GM11168 (cell line): ENCODE data around the gene SORCS2.
"Not testable (repeated sequence)": the region's sequence is repeated elsewhere in the genome, so short reads cannot be mapped to it uniquely, and the experiment has no call there.

Source experiments
- in situ Hi-C: fragments of 300-500 bp; cut with MboI; formaldehyde crosslinking; loops from one replicate; pipeline ENCODE4 v1.12.0; 2022; ENCODE audit warnings: low sequenced_read_pairs; ENCODE audit not compliant: unreplicated experiment

SORCS2 gene

DNA sequence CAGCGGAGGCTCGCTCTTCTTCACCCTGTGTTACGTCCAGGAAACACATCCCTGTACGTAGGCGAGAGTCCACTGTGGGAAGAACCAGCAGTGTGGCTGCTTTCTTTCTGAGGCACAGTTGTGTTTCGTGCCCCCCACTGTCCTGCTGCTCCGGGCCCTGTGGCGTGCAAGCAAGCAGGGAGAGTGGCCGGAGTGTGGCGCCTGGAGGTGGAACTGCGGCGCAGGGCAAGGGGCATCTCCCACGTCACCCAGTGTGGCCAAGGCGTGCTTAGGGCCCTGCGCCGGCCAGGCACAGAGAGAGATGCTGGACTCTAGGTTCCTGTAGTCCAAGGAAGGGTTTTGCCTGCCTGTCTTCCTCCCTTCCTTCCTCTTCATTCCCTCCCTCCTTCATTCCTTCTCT, 255.7 kb downstream of the SORCS2 start:
- in situ Hi-C loops = no loop called here

DNA sequence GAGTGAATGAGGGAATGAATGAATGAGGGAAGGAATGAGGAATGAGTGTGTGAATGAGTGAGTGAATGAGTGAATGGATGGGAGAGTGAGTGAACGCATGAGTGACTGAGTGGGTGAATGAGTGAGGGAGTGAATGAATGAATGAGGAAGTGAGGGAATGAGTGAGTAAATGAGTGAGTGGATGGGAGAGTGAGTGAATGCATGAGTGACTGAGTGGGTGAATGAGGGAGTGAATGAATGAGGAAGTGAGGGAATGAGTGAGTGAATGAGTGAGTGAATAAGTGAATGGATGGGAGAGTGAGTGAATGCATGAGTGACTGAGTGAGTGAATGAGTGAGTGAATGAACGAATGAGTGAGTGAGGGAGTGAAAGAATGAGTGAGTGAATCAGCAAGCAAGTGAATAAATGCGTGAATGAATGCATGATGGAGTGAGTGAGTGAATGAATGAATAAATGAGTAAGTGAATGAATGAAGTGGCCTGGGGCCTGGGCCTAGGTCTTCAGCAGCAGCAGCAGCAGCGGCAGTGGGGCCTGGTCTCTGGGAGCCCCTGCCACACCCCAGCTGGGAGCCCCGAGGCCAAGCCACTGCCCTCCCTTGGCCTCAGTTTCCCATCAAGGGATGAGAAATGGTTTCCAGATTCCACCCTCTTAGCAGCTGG, 258.6 kb downstream of the SORCS2 start:
- in situ Hi-C loops = no loop called here

DNA sequence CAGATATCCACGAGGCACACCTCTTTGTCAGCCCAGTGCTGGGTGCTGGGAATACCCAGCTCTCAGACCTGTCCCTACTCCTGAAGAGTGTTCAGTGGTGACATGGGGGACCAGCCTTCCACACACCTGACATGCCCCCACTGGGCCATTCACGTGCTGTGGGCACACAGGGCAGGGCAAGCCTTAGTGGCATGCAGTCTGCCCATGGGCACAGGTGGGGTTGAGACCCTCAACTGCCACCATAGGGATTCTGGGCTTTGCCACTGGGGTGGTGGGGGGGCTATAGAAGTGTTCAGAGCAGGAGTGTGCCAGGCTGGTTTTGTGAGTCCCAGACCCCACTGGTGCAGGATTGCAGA, 259.1 kb downstream of the SORCS2 start:
- in situ Hi-C loops = no loop called here

DNA sequence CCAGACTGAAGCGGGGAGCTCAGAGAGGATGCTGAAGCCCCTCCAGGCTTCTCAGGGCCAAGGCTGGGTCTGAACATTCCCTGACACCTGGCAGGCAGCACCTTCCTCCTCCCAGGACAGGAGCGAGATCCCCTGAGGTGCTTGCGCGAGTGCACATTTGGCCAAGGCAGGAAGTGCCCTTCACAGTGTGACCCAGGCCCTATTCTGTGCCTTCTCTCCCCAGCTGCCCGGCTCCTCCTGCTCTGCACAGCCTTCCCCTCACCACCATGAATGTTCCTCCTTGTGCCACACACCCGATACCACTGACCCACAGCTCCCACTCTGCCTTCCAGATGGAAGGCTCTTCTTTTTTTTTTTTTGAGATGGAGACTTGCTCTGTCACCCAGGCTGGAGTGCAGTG, 259.5 kb downstream of the SORCS2 start:
- in situ Hi-C loops = no loop called here

DNA sequence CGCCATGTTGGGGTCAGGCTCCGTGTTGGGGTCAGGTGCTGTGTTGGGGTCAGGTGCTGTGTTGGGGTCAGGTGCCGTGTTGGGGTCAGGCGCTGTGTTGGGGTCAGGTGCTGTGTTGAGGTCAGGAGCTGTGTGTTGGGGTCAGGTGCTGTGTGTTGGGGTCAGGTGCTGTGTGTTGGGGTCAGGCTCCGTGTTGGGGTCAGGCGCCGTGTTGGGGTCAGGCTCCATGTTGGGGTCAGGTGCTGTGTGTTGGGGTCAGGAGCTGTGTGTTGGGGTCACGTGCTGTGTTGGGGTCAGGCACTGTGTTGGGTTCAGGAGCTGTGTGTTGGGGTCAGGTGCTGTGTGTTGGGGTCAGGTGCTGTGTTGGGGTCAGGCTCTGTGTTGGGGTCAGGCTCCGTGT, 260.5 kb downstream of the SORCS2 start:
- in situ Hi-C loops = not testable (repeated sequence)

DNA sequence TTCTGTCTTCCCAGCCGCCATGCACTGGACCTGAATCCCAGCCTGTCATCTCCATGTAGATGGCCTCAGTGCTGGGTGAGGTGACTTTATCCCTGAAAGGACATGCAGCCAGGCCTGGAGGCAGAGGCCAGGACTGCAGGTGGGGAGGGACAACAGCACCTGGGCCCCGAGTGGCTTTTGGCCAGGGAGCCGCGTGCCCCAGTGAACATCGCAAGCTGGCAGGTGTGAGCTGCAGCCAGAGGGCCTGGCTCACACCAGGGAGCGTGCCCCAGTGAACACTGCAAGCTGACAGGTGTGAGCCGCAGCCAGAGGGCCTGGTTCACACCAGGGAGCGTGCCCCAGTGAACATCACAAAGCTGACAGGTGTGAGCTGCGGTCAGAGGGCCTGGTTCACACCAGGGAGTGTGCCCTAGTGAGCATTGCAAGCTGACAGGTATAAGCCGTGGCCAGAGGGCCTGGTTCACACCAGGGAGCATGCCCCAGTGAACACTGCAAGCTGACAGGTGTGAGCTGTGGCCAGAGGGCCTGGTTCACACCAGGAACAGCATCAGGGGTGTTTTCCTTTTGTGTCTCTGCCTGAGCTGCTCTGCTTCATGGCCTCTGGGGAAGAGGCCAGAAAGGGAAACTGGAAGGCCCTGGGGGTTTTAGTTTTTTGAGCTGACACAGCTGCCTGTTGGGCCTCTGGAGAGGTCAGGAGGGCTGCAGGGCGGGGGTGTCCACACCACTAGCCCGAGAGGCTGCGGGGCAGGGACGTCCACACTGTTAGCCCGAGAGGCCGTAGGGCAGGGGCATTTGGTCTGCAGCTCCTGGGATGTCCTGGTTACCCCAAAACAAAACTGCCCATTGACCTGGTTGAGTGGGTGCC, 265.1 kb downstream of the SORCS2 start:
- in situ Hi-C loops = no loop called here

DNA sequence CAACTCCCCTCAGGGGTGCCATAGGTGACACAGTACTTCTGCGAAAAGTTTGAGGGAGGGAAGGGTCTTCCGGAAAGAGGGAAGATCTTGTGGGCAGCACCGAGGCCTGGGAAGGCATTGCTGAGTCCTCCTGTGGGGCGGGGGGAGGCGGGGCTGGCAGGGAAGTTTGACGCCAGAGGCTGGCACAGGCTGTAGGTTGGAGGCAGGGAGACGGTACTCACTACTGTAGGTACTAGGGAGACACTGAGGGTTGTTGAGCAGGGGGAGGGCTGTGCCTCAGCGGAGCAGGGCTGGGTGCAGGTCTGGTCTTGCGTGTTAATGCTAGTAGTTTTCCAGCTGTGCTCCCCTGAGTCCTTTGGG, 265.7 kb downstream of the SORCS2 start:
- in situ Hi-C loops = no loop called here

DNA sequence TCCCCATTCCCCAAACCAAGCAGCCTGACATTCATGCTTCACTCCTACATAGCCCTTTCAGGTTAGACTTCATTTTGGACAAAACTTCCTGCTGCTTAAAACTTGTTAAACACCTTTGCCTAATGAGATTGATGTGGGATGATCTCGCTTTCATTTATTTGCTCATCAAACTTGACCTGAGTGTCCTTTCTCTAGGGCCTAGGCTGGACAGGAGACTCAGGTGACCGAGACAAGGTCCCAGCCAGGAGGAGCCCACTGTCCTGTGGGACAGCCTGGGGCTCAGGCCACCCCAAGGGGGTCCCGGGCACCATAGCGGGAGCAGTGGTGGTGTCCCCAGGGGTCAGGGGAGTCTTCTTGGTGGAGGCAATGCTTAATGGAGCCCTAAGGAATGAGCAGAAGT, 266.1 kb downstream of the SORCS2 start:
- in situ Hi-C loops = no loop called here

DNA sequence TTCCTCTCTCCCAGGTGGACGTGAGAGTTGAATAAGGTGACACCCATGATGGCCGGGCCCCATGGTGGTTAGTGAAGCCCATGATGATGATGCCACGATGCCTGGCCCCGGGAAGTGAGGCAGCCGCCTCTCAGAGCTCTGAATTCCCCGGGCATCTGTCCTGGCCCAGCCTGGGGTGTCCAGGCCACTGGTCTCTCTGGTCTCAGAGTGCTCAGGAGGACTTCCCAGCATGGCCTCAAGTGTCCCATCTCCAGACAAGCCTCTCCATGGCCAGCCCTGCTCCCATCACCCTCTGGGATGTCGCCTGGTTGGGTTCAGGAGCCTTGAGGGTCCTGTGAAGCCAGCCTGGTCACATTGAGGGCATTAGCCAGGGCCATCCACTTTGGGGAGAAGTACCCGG, 267.1 kb downstream of the SORCS2 start:
- in situ Hi-C loops = no loop called here

DNA sequence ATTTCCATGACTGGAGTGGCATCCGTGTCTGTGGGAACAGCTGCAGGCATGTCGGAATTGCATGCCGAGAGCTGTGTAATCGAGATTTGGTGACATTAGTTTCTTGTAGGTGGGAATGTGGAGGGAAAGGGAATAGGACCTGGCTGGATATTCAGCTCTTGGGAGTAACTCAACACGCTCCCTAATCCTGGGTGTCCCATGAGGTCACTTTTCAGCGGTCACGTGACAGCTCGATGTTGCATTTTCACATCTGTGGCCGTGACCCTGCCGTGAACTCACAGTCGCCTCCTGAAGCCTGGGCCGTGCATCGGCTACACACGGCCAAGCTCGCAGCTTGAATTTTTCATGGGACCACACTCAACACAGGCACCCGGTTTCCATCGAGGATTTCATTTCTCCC, 268.2 kb downstream of the SORCS2 start:
- in situ Hi-C loops = no loop called here

DNA sequence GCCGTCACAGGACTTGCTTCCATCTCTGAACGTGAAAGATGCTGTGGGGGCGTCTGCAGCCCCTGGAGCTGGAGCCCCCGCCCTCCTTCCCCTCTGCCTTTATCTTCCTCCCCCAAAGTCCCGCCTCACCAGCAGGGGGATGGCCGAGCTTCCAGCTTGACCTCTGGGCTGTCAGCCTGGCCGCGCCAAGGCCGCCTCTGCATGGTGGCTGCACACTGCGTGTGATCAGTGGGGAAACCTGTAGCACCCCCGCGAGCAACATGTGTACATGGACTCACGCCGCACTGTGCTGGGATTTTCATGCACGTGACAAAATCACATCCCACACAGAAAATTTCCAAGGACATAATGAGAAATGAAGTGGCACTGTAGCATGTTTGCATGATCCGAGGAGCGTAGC, 268.9 kb downstream of the SORCS2 start:
- in situ Hi-C loops = no loop called here

DNA sequence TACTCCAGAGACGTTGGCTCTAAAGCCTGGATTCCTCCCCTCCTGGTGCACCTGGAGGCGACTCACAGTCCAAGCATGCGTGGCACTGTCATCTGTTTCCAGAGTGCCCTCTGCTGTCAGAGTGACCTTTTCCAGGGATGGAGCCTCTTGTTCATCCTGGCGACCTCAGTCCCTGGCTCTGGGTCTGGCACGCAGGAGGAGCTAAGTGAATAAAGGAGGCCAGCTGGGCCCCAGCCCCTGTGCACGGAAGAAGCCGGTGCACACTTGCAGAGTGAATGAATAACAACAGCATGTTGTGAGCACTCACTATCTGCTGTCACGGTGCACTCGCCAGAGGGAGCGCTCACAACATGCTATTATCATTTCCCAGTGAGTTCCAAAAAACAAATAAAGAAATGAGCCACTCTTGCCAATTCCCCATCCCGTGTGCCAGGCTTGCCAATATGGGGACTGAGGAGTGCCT, 270.2 kb downstream of the SORCS2 start:
- in situ Hi-C loops = no loop called here

DNA sequence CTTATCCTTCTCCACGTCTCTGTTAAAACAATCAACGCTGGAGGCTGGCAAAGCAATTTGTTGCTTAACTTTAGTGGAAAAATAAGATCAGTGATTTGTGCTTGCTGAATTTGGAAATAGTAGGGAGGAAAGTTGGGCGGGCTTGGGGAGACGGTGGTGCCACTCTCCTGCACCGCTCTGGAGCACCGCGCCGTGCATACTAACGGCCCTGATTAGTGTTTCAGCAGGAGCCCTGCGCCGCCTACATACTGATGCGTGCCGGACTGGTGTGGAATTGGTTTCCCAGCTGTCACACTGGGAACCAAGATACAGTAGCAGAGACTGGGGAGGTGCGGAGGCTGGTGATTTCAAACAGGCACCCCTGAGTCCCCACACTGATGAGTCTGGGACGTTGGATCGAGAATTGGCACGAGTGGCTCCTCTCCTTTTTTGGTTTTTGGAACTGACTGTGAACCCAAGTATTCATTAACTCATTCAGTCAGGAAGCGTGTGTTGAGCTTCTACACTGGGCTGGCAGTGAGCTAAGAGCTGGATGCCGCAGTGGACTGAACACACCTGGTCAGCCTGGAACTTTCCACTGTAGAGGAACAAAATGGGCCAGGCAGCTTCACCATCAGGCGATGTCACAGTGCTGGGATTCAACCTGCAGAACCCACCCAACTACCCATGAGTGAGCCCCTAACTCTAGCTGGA, 271.4 kb downstream of the SORCS2 start:
- in situ Hi-C loops = no loop called here

DNA sequence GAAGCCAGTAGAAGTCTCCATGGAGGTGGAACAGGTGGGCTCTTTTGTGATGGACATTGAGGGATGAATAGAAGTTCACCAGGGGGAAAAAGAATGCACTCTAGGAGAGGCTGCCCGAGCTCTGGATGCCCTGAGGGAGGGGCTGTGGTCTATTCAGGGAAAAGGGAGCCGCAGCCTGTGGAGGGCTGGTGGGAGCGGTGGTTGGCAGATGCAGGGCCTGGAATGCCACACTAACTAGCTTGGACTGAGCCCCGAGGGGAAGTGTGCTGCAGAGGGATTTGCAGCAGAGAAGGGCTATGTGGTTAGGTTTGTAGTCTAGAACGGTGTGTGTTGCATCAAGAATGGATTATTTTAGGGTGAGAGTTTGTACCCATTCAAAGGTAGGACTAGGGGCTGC, 271.9 kb downstream of the SORCS2 start:
- in situ Hi-C loops = no loop called here

DNA sequence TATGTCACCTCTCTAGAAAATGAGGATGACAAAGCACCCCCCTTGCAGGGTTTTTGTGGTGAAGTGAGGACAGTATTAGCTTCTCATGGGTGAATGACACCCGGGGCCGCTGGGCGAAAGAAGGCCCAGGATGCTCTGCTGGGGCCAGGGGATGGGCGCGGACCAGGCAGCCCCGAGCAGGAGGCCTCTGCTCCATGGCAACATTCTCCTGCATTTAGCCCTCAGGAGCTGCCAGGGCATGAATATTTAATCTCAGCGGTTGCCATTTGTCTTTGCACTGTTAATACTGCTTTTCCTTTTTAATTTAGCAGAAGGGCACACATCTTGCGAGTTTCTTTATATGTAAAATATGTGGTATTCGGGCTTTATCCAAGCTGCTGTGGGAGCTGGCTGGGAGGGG, 272.7 kb downstream of the SORCS2 start:
- in situ Hi-C loops = no loop called here

DNA sequence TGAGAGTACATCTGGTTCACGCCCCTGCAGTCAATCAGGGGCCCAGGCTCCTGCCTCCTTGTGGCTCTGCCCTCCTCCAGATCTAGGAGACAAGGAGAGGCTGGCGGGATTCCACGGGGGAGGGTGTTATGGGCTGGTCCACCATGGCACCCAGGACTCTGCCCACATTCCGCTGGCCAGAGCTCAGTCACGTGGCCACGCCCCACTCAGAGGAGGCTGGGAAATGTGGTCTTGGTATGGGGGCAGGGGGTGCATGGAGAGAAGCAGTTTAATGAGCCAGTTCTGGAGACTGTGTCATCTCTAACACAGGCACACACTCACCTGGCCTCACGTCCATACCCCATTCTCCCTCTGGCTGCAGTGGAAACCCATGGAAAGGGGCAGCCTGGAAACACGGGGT, 273.9 kb downstream of the SORCS2 start:
- in situ Hi-C loops = no loop called here

DNA sequence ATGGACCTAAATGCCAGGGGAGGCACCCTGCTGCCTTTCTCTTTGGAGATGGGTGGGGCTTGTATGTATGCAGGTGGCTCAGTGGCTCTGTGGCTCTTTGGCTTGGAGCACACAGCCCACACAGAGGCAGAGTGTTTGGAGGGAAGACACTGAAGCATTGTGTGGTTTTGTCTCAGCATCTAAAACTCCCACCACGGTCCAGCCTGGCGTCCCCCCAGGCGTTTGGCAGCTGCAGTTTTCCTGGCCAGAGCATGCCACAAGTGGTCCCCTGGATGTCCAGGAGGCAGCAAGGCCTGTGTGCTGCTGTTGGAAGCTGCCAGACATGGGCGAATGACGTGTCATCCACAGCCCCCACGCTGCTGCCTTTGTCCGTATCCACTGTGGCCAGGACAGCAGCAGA, 274.6 kb downstream of the SORCS2 start:
- in situ Hi-C loops = no loop called here

DNA sequence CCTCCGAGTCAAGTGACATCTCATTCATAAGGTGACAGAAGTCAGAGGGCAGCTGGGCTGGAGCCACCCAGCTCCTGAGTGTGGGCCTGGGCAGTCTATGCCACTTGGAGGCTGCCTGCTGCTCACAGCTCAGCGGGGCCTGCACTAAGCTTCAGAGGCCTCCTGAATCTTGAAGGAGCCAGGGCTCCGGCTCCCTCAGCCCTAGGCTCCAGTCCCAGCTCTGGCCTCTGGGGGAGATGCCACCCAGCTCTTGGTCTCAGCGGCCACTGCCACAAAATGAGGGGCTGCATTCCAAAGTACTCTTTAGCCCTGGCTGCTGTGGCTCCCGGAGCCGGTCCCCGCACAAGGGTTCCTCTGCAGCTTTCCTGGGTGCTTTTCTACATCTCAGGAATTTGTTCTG, 275.1 kb downstream of the SORCS2 start:
- in situ Hi-C loops = no loop called here

DNA sequence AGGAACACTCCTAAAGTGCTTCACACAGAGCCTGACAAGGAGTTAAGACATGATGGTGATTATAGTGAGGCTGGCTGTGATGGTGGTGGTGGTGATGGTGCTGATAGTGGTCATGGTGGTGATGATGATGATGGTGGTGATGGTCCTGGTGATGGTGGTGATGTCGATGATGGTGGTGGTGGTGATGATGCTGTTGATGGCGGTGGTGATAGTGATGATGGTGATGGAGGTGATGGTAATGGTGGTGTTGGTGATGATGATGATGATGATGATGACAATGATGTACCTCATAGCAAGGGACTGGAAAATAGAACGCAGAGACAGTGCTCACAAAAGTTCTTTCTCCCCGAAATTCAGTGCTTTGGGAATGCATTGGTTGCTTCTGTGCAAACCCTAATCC, 276.7 kb downstream of the SORCS2 start:
- in situ Hi-C loops = no loop called here

DNA sequence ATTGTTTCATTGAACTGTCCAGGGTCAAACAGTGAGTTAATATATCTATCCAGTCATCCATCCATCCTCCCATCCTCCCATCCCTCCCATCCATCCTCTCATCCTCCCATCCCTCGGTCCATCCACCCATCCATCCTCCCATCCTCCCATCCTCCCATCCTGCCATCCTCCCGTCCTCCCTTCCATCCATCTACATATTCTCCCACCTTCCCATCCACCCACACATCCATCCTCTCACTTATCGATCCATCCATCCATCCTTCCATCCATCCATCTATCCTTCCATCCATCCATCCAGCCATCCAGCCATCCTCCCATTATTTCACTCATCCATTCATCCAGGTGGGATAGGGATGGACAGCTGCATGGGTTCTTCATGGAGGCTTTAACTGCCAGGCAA, 277.8 kb downstream of the SORCS2 start:
- in situ Hi-C loops = no loop called here

DNA sequence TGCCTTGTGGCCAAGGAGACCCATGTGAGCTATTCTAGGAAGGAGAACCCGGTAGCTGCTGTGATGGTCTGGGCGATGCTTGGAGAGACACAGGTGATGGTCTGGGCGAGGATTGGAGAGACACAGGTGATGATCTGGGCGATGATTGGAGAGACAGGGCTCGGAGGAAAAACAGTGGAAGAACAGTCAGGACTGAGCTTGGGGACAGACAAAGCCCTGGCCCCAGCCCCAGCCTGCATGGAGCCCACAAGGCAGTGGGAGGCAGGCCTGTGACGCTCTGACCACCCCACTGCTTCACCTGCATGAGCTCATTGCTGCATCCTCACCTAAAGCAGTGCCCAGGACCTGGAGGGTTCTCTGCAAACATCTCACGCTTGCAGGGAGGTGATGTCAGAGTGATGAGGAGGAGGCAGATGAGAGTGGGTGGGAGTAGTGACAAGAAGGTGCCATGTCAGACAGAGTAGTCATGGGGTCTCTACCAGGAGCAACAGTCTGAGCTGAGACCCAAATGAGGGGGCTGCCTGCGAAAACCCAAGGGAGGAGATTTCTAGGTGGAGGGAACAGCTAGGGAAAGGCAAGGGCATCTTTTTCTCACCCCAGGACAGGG, 278.3 kb downstream of the SORCS2 start:
- in situ Hi-C loops = no loop called here
